Epithelial cell of proximal tubule (primary cell): Measurements from ENCODE around the gene TSC22D4. TPM values are rescaled to one million over a fixed set of nuclear protein-coding genes. Genes with fewer than 3 reads are reported as not detected.

Experiments used
- DNase-seq: peaks from one replicate; pipeline ENCODE4 v3.0.0-alpha.2; 2011; ENCODE audit warnings: low read depth
- H3K4me3 ChIP-seq: 2 replicates; pipeline ENCODE4 v1.5.1; 2011; ENCODE audit warnings: low read depth, mild to moderate bottlenecking, low read length
- CTCF ChIP-seq: conservative IDR thresholded peaks from 2 replicates; pipeline ENCODE4 v1.5.1; 2012; ENCODE audit warnings: low read depth, mild to moderate bottlenecking, low read length
- total RNA-seq: library from RNA; depleted of rRNA; stranded (reverse); fragments of >200 nt; gene quantifications from 2 replicates; pipeline ENCODE4 v1.2.3, GENCODE V29; 2015

TSC22D4 gene
- total RNA-seq, 1 donor from 2014 or later, result 45.4 TPM

GRCh38 chr7:100490483-100491191, 11.6 kb upstream of the TSC22D4 start:
- no peak for DNase-seq
- no peak for TF ChIP-seq CTCF
- no peak overlapping the region for H3K4me3 ChIP-seq

- no peak for DNase-seq
- TF ChIP-seq CTCF, result no peak
- H3K4me3 ChIP-seq, result no peak overlapping the region
Measured at GRCh38 chr7:100489824-100490223, 10.8 kb upstream of the TSC22D4 start.

- H3K4me3 ChIP-seq, result no peak overlapping the region
- DNase-seq, result no peak
- TF ChIP-seq CTCF, result no peak
Measured at GRCh38 chr7:100489121-100489520, 10.1 kb upstream of the TSC22D4 start.

GRCh38 chr7:100488333-100489095, 9.5 kb upstream of the TSC22D4 start:
- no peak for DNase-seq
- TF ChIP-seq CTCF, result no peak
- H3K4me3 ChIP-seq, result no peak overlapping the region

- DNase-seq, result no peak
- H3K4me3 ChIP-seq, result no peak overlapping the region
- no peak for TF ChIP-seq CTCF
Measured at GRCh38 chr7:100486753-100487446, 7.9 kb upstream of the TSC22D4 start.

- no peak for DNase-seq
- TF ChIP-seq CTCF, result no peak
- no peak overlapping the region for H3K4me3 ChIP-seq
Measured at GRCh38 chr7:100486111-100486636, 7.2 kb upstream of the TSC22D4 start.
